HEK293 (cell line): Measurements from ENCODE around the gene SCNN1G.
"Not testable (repeated sequence)": the region's sequence is repeated elsewhere in the genome, so short reads cannot be mapped to it uniquely, and the experiment has no call there.

ENCODE experiments used
- KLF16 ChIP-seq: fragments of 450-650 bp; formaldehyde crosslinking; IDR thresholded peaks from 2 replicates; pipeline ENCODE4 v1.5.1; 2017; ENCODE audit warnings: missing biosample characterization, missing genetic modification characterization
- TCF7L2 ChIP-seq: IDR thresholded peaks from 2 replicates; pipeline ENCODE4 v1.6.1; 2011; ENCODE audit warnings: low read depth, mild to moderate bottlenecking, inconsistent platforms, low read length, moderate library complexity, borderline replicate concordance
- ZNF121 ChIP-seq: fragments of 450-650 bp; formaldehyde crosslinking; IDR thresholded peaks from 2 replicates; pipeline ENCODE4 v1.5.1; 2016; ENCODE audit warnings: missing biosample characterization, missing genetic modification characterization
- ZNF174 ChIP-seq: fragments of 450-650 bp; formaldehyde crosslinking; IDR thresholded peaks from 2 replicates; pipeline ENCODE4 v1.5.0; 2017; ENCODE audit warnings: missing biosample characterization, mild to moderate bottlenecking, missing genetic modification characterization
- TF ChIP-seq, protein P1 (sequence below): fragments of 450-650 bp; formaldehyde crosslinking; IDR thresholded peaks from 2 replicates; pipeline ENCODE4 v1.5.1; 2016; ENCODE audit warnings: missing biosample characterization, missing genetic modification characterization
- TF ChIP-seq, protein P2 (sequence below): fragments of 450-650 bp; formaldehyde crosslinking; IDR thresholded peaks from 2 replicates; pipeline ENCODE4 v1.5.1; 2016; ENCODE audit warnings: missing biosample characterization, missing genetic modification characterization

DNA sequence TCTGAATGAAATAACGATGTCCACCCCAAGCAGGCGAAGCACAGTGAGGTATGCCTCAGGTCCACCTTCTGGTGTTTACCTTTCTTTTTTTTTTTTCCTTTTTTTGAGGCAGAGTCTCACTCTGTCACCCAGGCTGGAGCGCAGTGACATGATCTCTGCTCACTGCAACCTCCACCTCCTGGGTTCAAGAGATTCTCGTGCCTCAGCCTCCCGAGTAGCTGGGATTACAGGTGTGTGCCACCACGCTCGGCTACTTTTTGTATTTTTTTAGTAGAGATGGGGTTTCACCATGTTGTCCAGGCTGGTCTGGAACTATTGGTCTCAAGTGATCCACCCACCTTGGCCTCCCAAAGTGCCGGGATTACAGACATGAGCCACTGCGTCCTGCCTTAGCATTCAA is 38.2 kb upstream of the SCNN1G start:
- not testable (repeated sequence) for TF ChIP-seq TCF7L2; KLF16 (tag by site-specific recombination); ZNF121 (tag by site-specific recombination); ZNF174 (tag by site-specific recombination)
- TF ChIP-seq, protein P1, sequence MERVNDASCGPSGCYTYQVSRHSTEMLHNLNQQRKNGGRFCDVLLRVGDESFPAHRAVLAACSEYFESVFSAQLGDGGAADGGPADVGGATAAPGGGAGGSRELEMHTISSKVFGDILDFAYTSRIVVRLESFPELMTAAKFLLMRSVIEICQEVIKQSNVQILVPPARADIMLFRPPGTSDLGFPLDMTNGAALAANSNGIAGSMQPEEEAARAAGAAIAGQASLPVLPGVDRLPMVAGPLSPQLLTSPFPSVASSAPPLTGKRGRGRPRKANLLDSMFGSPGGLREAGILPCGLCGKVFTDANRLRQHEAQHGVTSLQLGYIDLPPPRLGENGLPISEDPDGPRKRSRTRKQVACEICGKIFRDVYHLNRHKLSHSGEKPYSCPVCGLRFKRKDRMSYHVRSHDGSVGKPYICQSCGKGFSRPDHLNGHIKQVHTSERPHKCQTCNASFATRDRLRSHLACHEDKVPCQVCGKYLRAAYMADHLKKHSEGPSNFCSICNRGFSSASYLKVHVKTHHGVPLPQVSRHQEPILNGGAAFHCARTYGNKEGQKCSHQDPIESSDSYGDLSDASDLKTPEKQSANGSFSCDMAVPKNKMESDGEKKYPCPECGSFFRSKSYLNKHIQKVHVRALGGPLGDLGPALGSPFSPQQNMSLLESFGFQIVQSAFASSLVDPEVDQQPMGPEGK (tag by site-specific recombination) = not testable (repeated sequence)
- TF ChIP-seq, protein P2, sequence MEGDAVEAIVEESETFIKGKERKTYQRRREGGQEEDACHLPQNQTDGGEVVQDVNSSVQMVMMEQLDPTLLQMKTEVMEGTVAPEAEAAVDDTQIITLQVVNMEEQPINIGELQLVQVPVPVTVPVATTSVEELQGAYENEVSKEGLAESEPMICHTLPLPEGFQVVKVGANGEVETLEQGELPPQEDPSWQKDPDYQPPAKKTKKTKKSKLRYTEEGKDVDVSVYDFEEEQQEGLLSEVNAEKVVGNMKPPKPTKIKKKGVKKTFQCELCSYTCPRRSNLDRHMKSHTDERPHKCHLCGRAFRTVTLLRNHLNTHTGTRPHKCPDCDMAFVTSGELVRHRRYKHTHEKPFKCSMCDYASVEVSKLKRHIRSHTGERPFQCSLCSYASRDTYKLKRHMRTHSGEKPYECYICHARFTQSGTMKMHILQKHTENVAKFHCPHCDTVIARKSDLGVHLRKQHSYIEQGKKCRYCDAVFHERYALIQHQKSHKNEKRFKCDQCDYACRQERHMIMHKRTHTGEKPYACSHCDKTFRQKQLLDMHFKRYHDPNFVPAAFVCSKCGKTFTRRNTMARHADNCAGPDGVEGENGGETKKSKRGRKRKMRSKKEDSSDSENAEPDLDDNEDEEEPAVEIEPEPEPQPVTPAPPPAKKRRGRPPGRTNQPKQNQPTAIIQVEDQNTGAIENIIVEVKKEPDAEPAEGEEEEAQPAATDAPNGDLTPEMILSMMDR (tag by site-specific recombination) = not testable (repeated sequence)
